A673 (cell line): ENCODE measurements around the gene TM9SF2.

Experiments
- EZH2 ChIP-seq: fragments of 200-600 bp; sonication (generic); IDR thresholded peaks from 2 replicates; pipeline ENCODE4 v1.6.1; 2017; ENCODE audit warnings: borderline replicate concordance, low read depth, mild to moderate bottlenecking, mixed read lengths, antibody characterized with exemption, low read length; ENCODE audit not compliant: poor library complexity, severe bottlenecking
- TF ChIP-seq, protein P1 (sequence below): fragments of 300-800, 200-600 bp; sonication (generic); conservative IDR thresholded peaks from 2 replicates; pipeline ENCODE4 v1.5.1; 2017; ENCODE audit warnings: low read depth, mild to moderate bottlenecking, antibody characterized with exemption, low read length, moderate library complexity, mixed read lengths

DNA sequence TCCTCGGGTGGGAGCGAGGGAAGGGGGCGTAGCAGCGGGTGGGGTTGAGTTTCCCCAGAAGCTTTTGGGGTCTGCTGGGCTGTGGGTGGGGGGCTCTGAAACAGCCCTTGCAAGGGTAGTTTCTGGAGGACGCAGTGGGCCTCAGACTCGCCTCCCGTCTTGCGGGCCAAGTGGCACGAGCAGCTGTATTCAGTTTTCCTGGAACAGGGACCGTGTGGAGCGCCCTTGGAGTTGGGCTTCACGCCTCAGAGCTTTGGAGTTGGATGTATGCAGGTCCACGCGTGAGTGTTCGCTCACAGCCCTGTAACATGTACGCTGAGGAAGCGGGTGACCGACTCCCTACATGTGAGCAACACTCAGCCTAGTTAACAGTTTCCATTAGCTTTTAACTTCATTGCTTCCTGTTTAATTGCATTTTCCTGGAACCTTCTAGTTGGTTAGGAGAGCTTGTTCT lies 603 bp downstream of the TM9SF2 start:
- TF ChIP-seq EZH2 = no peak
- TF ChIP-seq, protein P1, sequence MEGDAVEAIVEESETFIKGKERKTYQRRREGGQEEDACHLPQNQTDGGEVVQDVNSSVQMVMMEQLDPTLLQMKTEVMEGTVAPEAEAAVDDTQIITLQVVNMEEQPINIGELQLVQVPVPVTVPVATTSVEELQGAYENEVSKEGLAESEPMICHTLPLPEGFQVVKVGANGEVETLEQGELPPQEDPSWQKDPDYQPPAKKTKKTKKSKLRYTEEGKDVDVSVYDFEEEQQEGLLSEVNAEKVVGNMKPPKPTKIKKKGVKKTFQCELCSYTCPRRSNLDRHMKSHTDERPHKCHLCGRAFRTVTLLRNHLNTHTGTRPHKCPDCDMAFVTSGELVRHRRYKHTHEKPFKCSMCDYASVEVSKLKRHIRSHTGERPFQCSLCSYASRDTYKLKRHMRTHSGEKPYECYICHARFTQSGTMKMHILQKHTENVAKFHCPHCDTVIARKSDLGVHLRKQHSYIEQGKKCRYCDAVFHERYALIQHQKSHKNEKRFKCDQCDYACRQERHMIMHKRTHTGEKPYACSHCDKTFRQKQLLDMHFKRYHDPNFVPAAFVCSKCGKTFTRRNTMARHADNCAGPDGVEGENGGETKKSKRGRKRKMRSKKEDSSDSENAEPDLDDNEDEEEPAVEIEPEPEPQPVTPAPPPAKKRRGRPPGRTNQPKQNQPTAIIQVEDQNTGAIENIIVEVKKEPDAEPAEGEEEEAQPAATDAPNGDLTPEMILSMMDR = no peak
